MCF 10A (cell line): ENCODE data around the gene KBTBD2. TPM values are rescaled to one million over a fixed set of nuclear protein-coding genes. Genes with fewer than 3 reads are reported as not detected.
"Not testable (repeated sequence)": the region's sequence is repeated elsewhere in the genome, so short reads cannot be mapped to it uniquely, and the experiment has no call there.

ENCODE experiments used
- BruUV-seq: library from RNA; stranded (reverse); fragments of 400-500 nt; replicated peaks from 2 replicates; lab custom pipeline; 2021; lab: Mats Ljungman, UMichigan
- CTCF ChIA-PET: fragments of 300-600 bp; sonication (Branson Sonifier 250); formaldehyde crosslinking; extraction: SDS; loops from one replicate; lab custom pipeline; 2021; ENCODE audit warnings: antibody characterized with exemption, inconsistent platforms; lab: Yijun Ruan, JAX
- POLR2A ChIA-PET: fragments of 300-600, 350-650 bp; sonication (Branson Sonifier 250); formaldehyde crosslinking; extraction: SDS; loops from one replicate; lab custom pipeline; 2020; ENCODE audit warnings: antibody characterized with exemption, inconsistent platforms; lab: Yijun Ruan, JAX
- DNase-seq: peaks from one replicate; pipeline ENCODE4 v3.0.0-alpha.2; 2018; ENCODE audit not compliant: unreplicated experiment
- H3K27ac Mint-ChIP-seq: one replicate; pipeline ENCODE4 v1.8.0; 2022; ENCODE audit warnings: mild to moderate bottlenecking, low read depth, mixed read lengths; ENCODE audit not compliant: unreplicated experiment
- H3K27me3 Mint-ChIP-seq: one replicate; pipeline ENCODE4 v1.8.0; 2022; ENCODE audit warnings: mixed read lengths; ENCODE audit not compliant: insufficient read depth, unreplicated experiment
- H3K36me3 Mint-ChIP-seq: one replicate; pipeline ENCODE4 v1.8.0; 2022; ENCODE audit warnings: mild to moderate bottlenecking, moderate library complexity, mixed read lengths; ENCODE audit not compliant: insufficient read depth, unreplicated experiment
- H3K4me1 Mint-ChIP-seq: one replicate; pipeline ENCODE4 v1.8.0; 2022; ENCODE audit warnings: mixed read lengths; ENCODE audit not compliant: insufficient read depth, unreplicated experiment
- H3K4me3 Mint-ChIP-seq: one replicate; pipeline ENCODE4 v1.8.0; 2022; ENCODE audit warnings: mild to moderate bottlenecking, moderate library complexity, mixed read lengths; ENCODE audit not compliant: unreplicated experiment
- H3K9me3 Mint-ChIP-seq: one replicate; pipeline ENCODE4 v1.8.0; 2022; ENCODE audit warnings: mixed read lengths; ENCODE audit not compliant: unreplicated experiment
- CTCF ChIP-seq: fragments of 200-600 bp; IDR thresholded peaks from one replicate; pipeline ENCODE4 v1.8.0; 2022; ENCODE audit warnings: antibody characterized with exemption, mild to moderate bottlenecking; ENCODE audit not compliant: unreplicated experiment
- intact Hi-C: fragments of 100-400 bp; cut with micrococcal nuclease; formaldehyde crosslinking; loops from 2 replicates; pipeline ENCODE4 v1.14.1; 2022
- total RNA-seq: library from RNA; stranded (reverse); gene quantifications from 2 replicates; pipeline ENCODE4 v1.2.3, GENCODE V29; 2022

KBTBD2 gene
- total RNA-seq, 1 experiment from 2014 or later: 27.2 TPM

GRCh38 chr7:32858648-32859047 lies 32.9 kb downstream of the KBTBD2 start:
- ChIA-PET POLR2A (no interaction called here), CTCF (no interaction called here)
- intact Hi-C loops: no loop called here
- TF ChIP-seq CTCF: no peak
- Mint-ChIP-seq H3K27ac (no peak overlapping the region), H3K4me3 (no peak overlapping the region), H3K36me3 (no peaks in the 10 kb centered on the region), H3K9me3 (no peaks in the 10 kb centered on the region), H3K27me3 (no peaks in the 10 kb centered on the region), H3K4me1 (peaks cover 10% of the 10 kb centered on the region)
- no TSS peak for BruUV-seq
- DNase-seq: no peak

GRCh38 chr7:32857063-32857462 lies 34.5 kb downstream of the KBTBD2 start:
- H3K4me1 Mint-ChIP-seq, POLR2A ChIA-PET, BruUV-seq, H3K36me3 Mint-ChIP-seq, intact Hi-C loops, H3K27me3 Mint-ChIP-seq, H3K4me3 Mint-ChIP-seq, DNase-seq, H3K9me3 Mint-ChIP-seq, H3K27ac Mint-ChIP-seq: not testable (repeated sequence)
- CTCF ChIA-PET: interaction anchor here (1.2 kb wide), 1 partner anchor 250 kb away, joined by 4 read pairs; no protein-coding TSS in a partner anchor

GRCh38 chr7:32855837-32856775 lies 35.5 kb downstream of the KBTBD2 start:
- H3K27me3 Mint-ChIP-seq, DNase-seq, H3K36me3 Mint-ChIP-seq, H3K4me3 Mint-ChIP-seq, POLR2A ChIA-PET, H3K27ac Mint-ChIP-seq, BruUV-seq, H3K9me3 Mint-ChIP-seq, intact Hi-C loops, H3K4me1 Mint-ChIP-seq: not testable (repeated sequence)
- CTCF ChIA-PET: interaction anchor here (1.3 kb wide), 1 partner anchor 10 kb away, joined by 3 read pairs; no protein-coding TSS in a partner anchor

GRCh38 chr7:32850654-32851053 lies 40.9 kb downstream of the KBTBD2 start:
- intact Hi-C loops, H3K27ac Mint-ChIP-seq, POLR2A ChIA-PET, H3K4me3 Mint-ChIP-seq, H3K4me1 Mint-ChIP-seq, DNase-seq, H3K27me3 Mint-ChIP-seq, H3K9me3 Mint-ChIP-seq, BruUV-seq, H3K36me3 Mint-ChIP-seq: not testable (repeated sequence)
- CTCF ChIA-PET: interaction anchor here (0.9 kb wide), 1 partner anchor 42 kb away, joined by 3 read pairs; no protein-coding TSS in a partner anchor

- BruUV-seq, DNase-seq, CTCF ChIA-PET, H3K9me3 Mint-ChIP-seq, POLR2A ChIA-PET, H3K4me3 Mint-ChIP-seq, intact Hi-C loops, H3K36me3 Mint-ChIP-seq, H3K27ac Mint-ChIP-seq, H3K27me3 Mint-ChIP-seq, H3K4me1 Mint-ChIP-seq: not testable (repeated sequence)
These were observed 42.9 kb downstream of the KBTBD2 start for GRCh38 chr7:32848655-32849054.
